ENCODE measurements around the gene MEIKIN.

Gene MEIKIN

DNA sequence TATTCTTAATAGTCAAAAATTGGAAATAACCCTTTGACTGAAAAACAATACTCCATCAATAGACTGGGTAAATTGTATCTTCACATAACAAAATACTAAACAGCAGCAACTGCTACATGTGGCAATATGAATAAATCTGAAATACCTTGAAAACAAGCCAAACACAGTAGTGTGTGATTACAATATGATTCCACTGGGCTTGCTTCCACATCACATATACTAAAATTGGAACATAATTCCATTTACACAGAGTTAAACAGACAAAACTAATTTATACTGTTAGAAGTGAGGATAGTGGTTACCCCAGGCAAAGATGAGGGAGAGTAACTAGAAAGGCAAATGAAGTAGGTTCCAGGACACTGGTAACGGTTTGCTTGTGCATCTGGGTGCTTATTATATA is 169.0 kb downstream of the MEIKIN start:
- TF ChIP-seq, protein P1, sequence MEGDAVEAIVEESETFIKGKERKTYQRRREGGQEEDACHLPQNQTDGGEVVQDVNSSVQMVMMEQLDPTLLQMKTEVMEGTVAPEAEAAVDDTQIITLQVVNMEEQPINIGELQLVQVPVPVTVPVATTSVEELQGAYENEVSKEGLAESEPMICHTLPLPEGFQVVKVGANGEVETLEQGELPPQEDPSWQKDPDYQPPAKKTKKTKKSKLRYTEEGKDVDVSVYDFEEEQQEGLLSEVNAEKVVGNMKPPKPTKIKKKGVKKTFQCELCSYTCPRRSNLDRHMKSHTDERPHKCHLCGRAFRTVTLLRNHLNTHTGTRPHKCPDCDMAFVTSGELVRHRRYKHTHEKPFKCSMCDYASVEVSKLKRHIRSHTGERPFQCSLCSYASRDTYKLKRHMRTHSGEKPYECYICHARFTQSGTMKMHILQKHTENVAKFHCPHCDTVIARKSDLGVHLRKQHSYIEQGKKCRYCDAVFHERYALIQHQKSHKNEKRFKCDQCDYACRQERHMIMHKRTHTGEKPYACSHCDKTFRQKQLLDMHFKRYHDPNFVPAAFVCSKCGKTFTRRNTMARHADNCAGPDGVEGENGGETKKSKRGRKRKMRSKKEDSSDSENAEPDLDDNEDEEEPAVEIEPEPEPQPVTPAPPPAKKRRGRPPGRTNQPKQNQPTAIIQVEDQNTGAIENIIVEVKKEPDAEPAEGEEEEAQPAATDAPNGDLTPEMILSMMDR (conservative IDR thresholded peaks at IDR 0.05), result no peak
- peak overlapping the region; percentile 61 for H3K27ac ChIP-seq

DNA sequence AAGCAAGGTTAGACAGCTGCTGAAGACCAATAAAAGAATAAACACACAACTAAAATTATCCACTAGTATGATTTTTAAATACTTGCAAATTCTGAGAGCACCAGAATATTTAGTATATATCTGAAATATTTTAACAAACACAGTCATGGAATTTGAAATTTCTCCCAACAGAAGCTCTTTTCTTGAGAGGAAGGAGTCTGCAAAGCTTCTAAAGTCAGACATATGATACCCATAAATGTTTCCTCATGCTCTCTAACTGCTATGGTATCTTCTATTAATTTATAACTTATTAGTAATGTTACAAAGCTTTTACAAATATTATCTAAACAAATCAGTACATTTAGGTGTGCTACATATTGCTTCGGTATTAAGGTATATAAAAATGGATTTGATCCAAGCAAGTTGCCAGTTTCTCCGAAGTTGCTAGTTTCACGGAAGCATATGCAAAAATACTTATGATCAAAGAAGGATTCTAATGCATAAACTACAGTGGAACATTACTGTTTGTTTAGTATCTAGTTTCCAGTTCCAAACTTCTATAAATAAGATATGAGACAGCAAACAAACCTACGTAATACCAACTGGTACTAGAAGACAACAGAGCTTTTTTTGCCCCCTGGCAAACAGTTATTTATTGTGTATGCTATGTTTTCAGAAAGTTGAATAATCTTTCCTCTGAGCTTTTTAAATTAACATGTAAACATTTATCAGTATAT is 170.7 kb downstream of the MEIKIN start:
- TF ChIP-seq, protein P1 (conservative IDR thresholded peaks at IDR 0.05), result no peak
- H3K27ac ChIP-seq, result peak overlapping the region; percentile 61

DNA sequence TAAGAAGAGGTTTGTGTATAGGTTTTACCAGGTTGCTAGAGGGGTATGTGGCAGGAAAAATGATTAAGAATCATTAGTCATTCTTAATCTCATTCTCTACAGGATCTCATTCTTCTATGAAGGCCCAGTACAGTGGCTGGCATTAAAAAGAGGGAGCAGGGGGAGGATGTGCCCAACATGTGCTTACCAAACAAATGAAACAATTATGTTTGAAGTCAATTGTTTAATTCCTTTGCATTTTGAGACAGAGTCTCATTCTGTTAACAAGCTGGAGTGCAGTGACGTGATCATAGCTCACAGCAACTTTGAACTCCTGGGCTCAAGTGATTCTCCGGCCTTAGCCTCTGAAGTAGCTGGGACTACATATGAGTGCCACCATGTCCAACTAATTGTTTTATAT is 171.7 kb downstream of the MEIKIN start:
- peak overlapping the region; percentile 61 for H3K27ac ChIP-seq
- TF ChIP-seq, protein P1 (conservative IDR thresholded peaks at IDR 0.05), result no peak

DNA sequence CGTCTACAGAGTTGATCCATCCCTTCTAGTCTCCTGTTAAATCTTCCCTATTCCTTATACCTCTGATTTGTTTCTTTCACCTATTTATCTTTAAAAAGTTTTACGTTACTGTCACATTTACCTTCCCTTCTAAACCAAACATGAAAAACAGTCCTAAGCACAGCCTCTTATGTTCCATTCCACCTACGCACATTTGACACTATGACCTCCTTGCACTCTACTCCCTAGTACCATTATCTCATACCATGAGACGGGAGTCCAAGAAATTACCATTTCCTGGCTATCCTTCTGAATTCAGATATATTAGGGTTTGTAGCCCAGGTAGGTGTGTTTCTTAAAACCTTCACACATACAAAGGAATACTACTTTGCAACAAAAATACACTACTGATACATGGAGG is 173.8 kb downstream of the MEIKIN start:
- no peak overlapping the region for H3K27ac ChIP-seq
- TF ChIP-seq, protein P1 (conservative IDR thresholded peaks at IDR 0.05), result no peak

DNA sequence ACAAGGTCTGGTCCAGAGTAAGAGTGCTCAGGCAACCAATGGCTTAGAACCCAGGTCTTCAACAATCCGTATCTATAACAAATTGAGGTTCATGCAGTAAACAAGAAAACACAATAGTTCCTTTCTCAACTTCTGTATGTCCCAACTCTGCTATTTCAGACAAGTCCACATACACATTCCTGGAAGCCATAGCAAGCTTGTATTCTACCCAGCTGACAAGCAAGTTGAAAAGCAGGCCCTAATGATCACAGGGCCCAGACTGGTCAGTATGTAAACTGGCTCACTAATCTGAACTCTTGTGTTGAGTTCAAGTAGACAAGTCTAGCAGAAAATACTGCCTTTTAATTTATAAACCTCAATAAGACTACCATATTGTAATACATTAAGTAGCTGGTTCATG is 175.5 kb downstream of the MEIKIN start:
- TF ChIP-seq, protein P1 (conservative IDR thresholded peaks at IDR 0.05), result no peak
- no peak overlapping the region for H3K27ac ChIP-seq

DNA sequence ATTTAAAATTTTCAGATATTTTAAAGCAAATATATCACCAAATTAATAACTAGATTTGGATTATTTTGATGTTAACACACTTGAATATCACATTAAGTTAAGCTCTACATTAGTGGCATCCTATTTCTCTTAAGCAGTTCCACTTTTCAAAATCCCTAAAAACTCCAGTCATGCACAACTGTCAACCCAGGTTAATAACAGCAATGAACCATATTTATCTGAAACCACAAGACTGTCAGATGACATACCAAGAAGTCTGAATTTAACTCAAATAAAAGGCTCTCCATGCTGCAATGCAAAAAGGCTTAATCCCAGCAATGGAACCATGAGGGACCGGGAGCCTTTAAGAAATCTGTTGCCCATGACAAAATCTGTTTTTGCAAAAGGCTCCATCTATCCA is 176.1 kb downstream of the MEIKIN start:
- no peak overlapping the region for H3K27ac ChIP-seq
- TF ChIP-seq, protein P1 (conservative IDR thresholded peaks at IDR 0.05), result no peak

DNA sequence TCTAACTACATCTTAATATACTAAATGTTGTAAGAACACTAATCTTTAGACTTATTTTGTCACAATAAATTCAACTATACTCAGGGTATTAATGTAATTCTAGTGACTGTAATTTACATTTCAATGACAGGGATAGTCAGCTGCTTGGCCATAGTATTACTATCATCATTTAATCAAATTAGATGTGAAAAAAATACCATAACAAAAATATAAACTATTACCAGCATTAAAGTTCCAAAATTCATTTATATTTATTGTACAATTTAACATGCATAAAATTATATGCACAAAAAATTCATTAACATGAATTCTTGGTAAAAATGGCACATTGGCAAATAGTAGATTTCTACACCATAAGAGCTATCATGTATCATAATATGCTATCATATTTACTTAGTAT is 177.6 kb downstream of the MEIKIN start:
- H3K27ac ChIP-seq, result no peak overlapping the region
- TF ChIP-seq, protein P1 (conservative IDR thresholded peaks at IDR 0.05), result no peak
